DMS 273 treated with DMSO at 0.1 percent for 48 hours (cell line): ENCODE data around the gene SAE1.
"Not testable (repeated sequence)": the region's sequence is repeated elsewhere in the genome, so short reads cannot be mapped to it uniquely, and the experiment has no call there.

Experiments used
- DNase-seq: peaks from one replicate; lab custom pipeline; 2025; lab: John Stamatoyannopoulos, UW

SAE1 gene

GRCh38 chr19:47130120-47130588 lies 481 bp upstream of the SAE1 start:
- DNase-seq = no peak

GRCh38 chr19:47132194-47132852 lies 1.7 kb downstream of the SAE1 start:
- DNase-seq = no peak

- DNase-seq = no peak
These were observed 2.4 kb downstream of the SAE1 start for GRCh38 chr19:47133021-47133471.

- no peak for DNase-seq
These were observed 3.9 kb downstream of the SAE1 start for GRCh38 chr19:47134545-47134944.

GRCh38 chr19:47135156-47135555 lies 4.5 kb downstream of the SAE1 start:
- no peak for DNase-seq

- DNase-seq = not testable (repeated sequence)
These were observed 10.6 kb downstream of the SAE1 start for GRCh38 chr19:47141252-47141651.

- no peak for DNase-seq
These were observed 11.1 kb downstream of the SAE1 start for GRCh38 chr19:47141695-47142094.

- DNase-seq = no peak
These were observed 12.1 kb downstream of the SAE1 start for GRCh38 chr19:47142779-47143178.

GRCh38 chr19:47143322-47144073 lies 12.9 kb downstream of the SAE1 start:
- no peak for DNase-seq

- no peak for DNase-seq
These were observed 14.0 kb downstream of the SAE1 start for GRCh38 chr19:47144630-47145029.

GRCh38 chr19:47145639-47146486 lies 15.2 kb downstream of the SAE1 start:
- DNase-seq = no peak

GRCh38 chr19:47146920-47147319 lies 16.3 kb downstream of the SAE1 start:
- DNase-seq = no peak

GRCh38 chr19:47151627-47152026 lies 21.0 kb downstream of the SAE1 start:
- no peak for DNase-seq

GRCh38 chr19:47152205-47152604 lies 21.6 kb downstream of the SAE1 start:
- no peak for DNase-seq

GRCh38 chr19:47152632-47153031 lies 22.0 kb downstream of the SAE1 start:
- DNase-seq = no peak

GRCh38 chr19:47153266-47153665 lies 22.6 kb downstream of the SAE1 start:
- no peak for DNase-seq

GRCh38 chr19:47155148-47155547 lies 24.5 kb downstream of the SAE1 start:
- DNase-seq = no peak

GRCh38 chr19:47156861-47157430 lies 26.3 kb downstream of the SAE1 start:
- no peak for DNase-seq

GRCh38 chr19:47157431-47158321 lies 27.0 kb downstream of the SAE1 start:
- DNase-seq = no peak

GRCh38 chr19:47158367-47158791 lies 27.7 kb downstream of the SAE1 start:
- DNase-seq = no peak

- DNase-seq = no peak
These were observed 28.4 kb downstream of the SAE1 start for GRCh38 chr19:47158879-47159503.
